MCF 10A (cell line): Measurements from ENCODE around the gene UBTD1. TPM values are rescaled to one million over a fixed set of nuclear protein-coding genes. Genes with fewer than 3 reads are reported as not detected.

Experiments used
- BruUV-seq: library from RNA; stranded (reverse); fragments of 400-500 nt; replicated peaks from 2 replicates; lab custom pipeline; 2021; lab: Mats Ljungman, UMichigan
- CTCF ChIA-PET: fragments of 300-600 bp; sonication (Branson Sonifier 250); formaldehyde crosslinking; extraction: SDS; loops from one replicate; lab custom pipeline; 2021; ENCODE audit warnings: antibody characterized with exemption, inconsistent platforms; lab: Yijun Ruan, JAX
- POLR2A ChIA-PET: fragments of 300-600, 350-650 bp; sonication (Branson Sonifier 250); formaldehyde crosslinking; extraction: SDS; loops from one replicate; lab custom pipeline; 2020; ENCODE audit warnings: antibody characterized with exemption, inconsistent platforms; lab: Yijun Ruan, JAX
- DNase-seq: peaks from one replicate; pipeline ENCODE4 v3.0.0-alpha.2; 2018; ENCODE audit not compliant: unreplicated experiment
- H3K27ac Mint-ChIP-seq: one replicate; pipeline ENCODE4 v1.8.0; 2022; ENCODE audit warnings: mild to moderate bottlenecking, low read depth, mixed read lengths; ENCODE audit not compliant: unreplicated experiment
- H3K27me3 Mint-ChIP-seq: one replicate; pipeline ENCODE4 v1.8.0; 2022; ENCODE audit warnings: mixed read lengths; ENCODE audit not compliant: insufficient read depth, unreplicated experiment
- H3K36me3 Mint-ChIP-seq: one replicate; pipeline ENCODE4 v1.8.0; 2022; ENCODE audit warnings: mild to moderate bottlenecking, moderate library complexity, mixed read lengths; ENCODE audit not compliant: insufficient read depth, unreplicated experiment
- H3K4me1 Mint-ChIP-seq: one replicate; pipeline ENCODE4 v1.8.0; 2022; ENCODE audit warnings: mixed read lengths; ENCODE audit not compliant: insufficient read depth, unreplicated experiment
- H3K4me3 Mint-ChIP-seq: one replicate; pipeline ENCODE4 v1.8.0; 2022; ENCODE audit warnings: mild to moderate bottlenecking, moderate library complexity, mixed read lengths; ENCODE audit not compliant: unreplicated experiment
- H3K9me3 Mint-ChIP-seq: one replicate; pipeline ENCODE4 v1.8.0; 2022; ENCODE audit warnings: mixed read lengths; ENCODE audit not compliant: unreplicated experiment
- CTCF ChIP-seq: fragments of 200-600 bp; IDR thresholded peaks from one replicate; pipeline ENCODE4 v1.8.0; 2022; ENCODE audit warnings: antibody characterized with exemption, mild to moderate bottlenecking; ENCODE audit not compliant: unreplicated experiment
- intact Hi-C: fragments of 100-400 bp; cut with micrococcal nuclease; formaldehyde crosslinking; loops from 2 replicates; pipeline ENCODE4 v1.14.1; 2022
- total RNA-seq: library from RNA; stranded (reverse); gene quantifications from 2 replicates; pipeline ENCODE4 v1.2.3, GENCODE V29; 2022

UBTD1 gene
- total RNA-seq, 1 experiment from 2014 or later = 7.2 TPM

- intact Hi-C loops = no loop called here
- no TSS peak for BruUV-seq
- peak within 1 kb of the TSS; percentile 78 for H3K27ac Mint-ChIP-seq
- H3K36me3 Mint-ChIP-seq = peaks cover 7% of the 10 kb centered on the region
- H3K27me3 Mint-ChIP-seq = no peaks in the 10 kb centered on the region
- H3K4me3 Mint-ChIP-seq = peak within 1 kb of the TSS; percentile 35
- peaks cover 22% of the 10 kb centered on the region for H3K4me1 Mint-ChIP-seq
- DNase-seq = peak; percentile 85
- ChIA-PET CTCF (interaction anchor here (0.6 to 5.2 kb wide), 13 partner anchors 8 to 139 kb away, joined by 3 to 23 read pairs (median 3); partner anchors contain the start of gene ANKRD2), POLR2A (interaction anchor here (0.6 to 3.2 kb wide), 15 partner anchors 8 to 89 kb away, joined by 3 to 19 read pairs (median 4); partner anchors contain the start of genes ANKRD2 and UBTD1)
- no peak for TF ChIP-seq CTCF
- no peaks in the 10 kb centered on the region for H3K9me3 Mint-ChIP-seq
Observed at GRCh38 chr10:97584060-97584797, 85.5 kb downstream of the UBTD1 start, which contains the start of gene HOGA1. Gene HOGA1, plus strand, starts transcription at chr10:97584389. Its CDS starts 315 bp downstream, at chr10:97584704.

DNA sequence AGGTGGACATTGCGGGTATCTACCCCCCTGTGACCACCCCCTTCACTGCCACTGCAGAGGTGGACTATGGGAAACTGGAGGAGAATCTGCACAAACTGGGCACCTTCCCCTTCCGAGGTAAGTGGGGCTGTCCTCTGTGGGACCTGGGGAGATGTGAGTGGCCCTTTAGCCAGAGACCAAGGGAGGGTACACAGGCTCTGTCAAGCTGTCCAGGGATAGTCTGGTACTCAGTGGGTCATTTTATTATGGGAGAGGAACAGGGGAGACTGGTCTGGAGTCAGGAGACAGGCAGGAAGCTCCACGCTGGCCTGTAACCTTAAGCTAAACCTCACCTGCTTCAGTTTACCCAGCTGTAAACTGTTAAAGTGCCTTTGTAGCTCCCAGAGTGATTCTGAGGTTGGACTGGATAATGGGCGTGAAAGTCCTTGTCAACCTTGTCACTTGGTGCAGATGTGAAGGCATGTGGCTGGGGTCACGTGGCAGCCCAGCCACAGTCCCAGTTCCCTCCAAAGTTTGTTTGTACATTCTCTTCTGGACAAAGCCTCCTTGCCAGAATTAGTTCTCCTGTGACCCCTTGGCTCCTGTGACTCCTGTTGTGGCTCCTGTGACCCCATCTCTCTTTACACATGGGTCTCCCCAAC is 86.2 kb downstream of the UBTD1 start:
- peak overlapping the region; percentile 35 for H3K4me3 Mint-ChIP-seq
- TF ChIP-seq CTCF = no peak
- CTCF ChIA-PET = interaction anchor here (0.6 to 5.2 kb wide), 12 partner anchors 9 to 145 kb away, joined by 3 to 23 read pairs (median 4); partner anchors contain the start of gene ANKRD2
- no peaks in the 10 kb centered on the region for H3K9me3 Mint-ChIP-seq
- no peaks in the 10 kb centered on the region for H3K27me3 Mint-ChIP-seq
- H3K27ac Mint-ChIP-seq = peak overlapping the region; percentile 78
- BruUV-seq = no TSS peak
- peaks cover 22% of the 10 kb centered on the region for H3K4me1 Mint-ChIP-seq
- H3K36me3 Mint-ChIP-seq = peaks cover 3% of the 10 kb centered on the region
- POLR2A ChIA-PET = interaction anchor here (1.0 to 3.2 kb wide), 7 partner anchors 11 to 90 kb away, joined by 3 to 19 read pairs (median 10); partner anchors contain the start of gene ANKRD2
- DNase-seq = no peak
- intact Hi-C loops = no loop called here

DNA sequence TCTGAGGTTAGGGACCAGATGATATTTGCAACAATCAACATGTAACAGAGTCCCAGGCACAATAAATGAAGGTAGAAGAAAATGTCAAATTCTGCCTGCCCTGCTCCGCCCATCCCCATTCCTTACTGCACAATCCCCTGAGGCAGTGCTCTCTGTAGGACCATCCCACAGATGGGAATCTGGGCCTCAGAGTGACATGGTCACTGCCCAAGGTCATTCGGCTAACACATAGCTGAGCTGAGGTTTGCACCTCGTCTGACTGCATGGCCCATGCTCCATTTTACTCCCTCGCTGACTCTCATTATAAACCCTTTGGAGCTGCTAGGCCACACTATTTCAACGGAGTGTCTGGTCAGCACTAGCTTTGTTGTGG is 86.7 kb downstream of the UBTD1 start:
- H3K36me3 Mint-ChIP-seq = peaks cover 5% of the 10 kb centered on the region
- ChIA-PET POLR2A (interaction anchor here (2.2 to 3.2 kb wide), 3 partner anchors 11 to 13 kb away, joined by 6 to 19 read pairs (median 16); no protein-coding TSS in a partner anchor), CTCF (interaction anchor here (0.6 to 5.2 kb wide), 11 partner anchors 9 to 145 kb away, joined by 3 to 23 read pairs (median 4); partner anchors contain the start of gene ANKRD2)
- H3K27ac Mint-ChIP-seq = no peak overlapping the region
- DNase-seq = no peak
- BruUV-seq = no TSS peak
- intact Hi-C loops = no loop called here
- TF ChIP-seq CTCF = no peak
- H3K4me1 Mint-ChIP-seq = peaks cover 22% of the 10 kb centered on the region
- no peak overlapping the region for H3K4me3 Mint-ChIP-seq
- no peaks in the 10 kb centered on the region for H3K27me3 Mint-ChIP-seq
- H3K9me3 Mint-ChIP-seq = no peaks in the 10 kb centered on the region
